ENCODE results near the gene ASTE1.
"Not testable (repeated sequence)": the region's sequence is repeated elsewhere in the genome, so short reads cannot be mapped to it uniquely, and the experiment has no call there.

ASTE1 gene

GRCh38 chr3:131026321-131027151, at the start of gene ASTE1, which contains the start of gene NEK11:
ASTE1 (minus strand) TSS chr3:131026825; CDS start chr3:131025306, 1,519 bp downstream.
NEK11 (plus strand) TSS chr3:131026877; CDS start chr3:131029709, 2,832 bp downstream.
- DNase-seq (ENCODE audit: low read depth), result peak; percentile 80

- DNase-seq (ENCODE audit: low read depth), result no peak
These were observed 49.2 kb upstream of the ASTE1 start for GRCh38 chr3:131075632-131076328.

GRCh38 chr3:131072845-131073244, 46.2 kb upstream of the ASTE1 start:
- DNase-seq (ENCODE audit: low read depth), result no peak

- DNase-seq (ENCODE audit: low read depth), result no peak
These were observed 45.5 kb upstream of the ASTE1 start for GRCh38 chr3:131072099-131072559.

- no peak for DNase-seq (ENCODE audit: low read depth)
These were observed 41.4 kb upstream of the ASTE1 start for GRCh38 chr3:131067983-131068382.

GRCh38 chr3:131053043-131053859, 26.6 kb upstream of the ASTE1 start:
- DNase-seq (ENCODE audit: low read depth), result no peak

- no peak for DNase-seq (ENCODE audit: low read depth)
These were observed 23.4 kb upstream of the ASTE1 start for GRCh38 chr3:131050001-131050400.

- DNase-seq (ENCODE audit: low read depth), result no peak
These were observed 21.4 kb upstream of the ASTE1 start for GRCh38 chr3:131048030-131048429.

- DNase-seq (ENCODE audit: low read depth), result no peak
These were observed 21.0 kb upstream of the ASTE1 start for GRCh38 chr3:131047582-131047981.

GRCh38 chr3:131042271-131042985, 15.8 kb upstream of the ASTE1 start:
- DNase-seq (ENCODE audit: low read depth), result not testable (repeated sequence)

- DNase-seq (ENCODE audit: low read depth), result no peak
These were observed 11.7 kb upstream of the ASTE1 start for GRCh38 chr3:131038326-131038725.

GRCh38 chr3:131036986-131037385, 10.4 kb upstream of the ASTE1 start:
- no peak for DNase-seq (ENCODE audit: low read depth)

- no peak for DNase-seq (ENCODE audit: low read depth)
These were observed 9.7 kb upstream of the ASTE1 start for GRCh38 chr3:131036200-131036816.

- DNase-seq (ENCODE audit: low read depth), result no peak
These were observed 7.0 kb upstream of the ASTE1 start for GRCh38 chr3:131033480-131034080.

- DNase-seq (ENCODE audit: low read depth), result no peak
These were observed 5.0 kb upstream of the ASTE1 start for GRCh38 chr3:131031660-131032059.

GRCh38 chr3:131028844-131029243, 2.2 kb upstream of the ASTE1 start:
- no peak for DNase-seq (ENCODE audit: low read depth)

GRCh38 chr3:131025539-131025938, 1.1 kb downstream of the ASTE1 start:
- no peak for DNase-seq (ENCODE audit: low read depth)

- DNase-seq (ENCODE audit: low read depth), result no peak
These were observed 6.4 kb downstream of the ASTE1 start for GRCh38 chr3:131020122-131020693.

- DNase-seq (ENCODE audit: low read depth), result no peak
These were observed 7.7 kb downstream of the ASTE1 start for GRCh38 chr3:131018970-131019369.

- DNase-seq (ENCODE audit: low read depth), result no peak
These were observed 16.9 kb downstream of the ASTE1 start for GRCh38 chr3:131009698-131010097.
